CD8-positive, alpha-beta memory T cell (primary cell): Measurements from ENCODE around the gene EMILIN1. TPM values are rescaled to one million over a fixed set of nuclear protein-coding genes. Genes with fewer than 3 reads are reported as not detected.
A peak's percentile ranks its signal among the peaks of the same experiment; 100 is the strongest.

Source experiments
- CTCF ChIA-PET: fragments of 350-600 bp; sonication (Branson Sonifier 250); formaldehyde crosslinking; loops from one replicate; lab custom pipeline; 2021; ENCODE audit warnings: antibody characterized with exemption; lab: Charles Lee
- POLR2A ChIA-PET: fragments of 350-600 bp; sonication (Branson Sonifier 250); formaldehyde crosslinking; loops from one replicate; lab custom pipeline; 2021; ENCODE audit warnings: antibody characterized with exemption; lab: Charles Lee
- DNase-seq, 5 donors: peaks; one replicate each; pipeline versions ENCODE4 v3.0.0 to v3.0.0-alpha.2; 2020 to 2022; ENCODE audit warnings: mixed read lengths in 1 of 5
- H3K27ac ChIP-seq: one replicate; pipeline ENCODE4 v1.7.0; 2013; ENCODE audit warnings: low read depth, mild to moderate bottlenecking, low read length, moderate library complexity
- H3K27me3 ChIP-seq: 2 replicates; pipeline ENCODE4 v1.7.0; 2013; ENCODE audit warnings: low read length, mild to moderate bottlenecking; ENCODE audit not compliant: insufficient read depth, poor library complexity, severe bottlenecking
- H3K36me3 ChIP-seq: 2 replicates; pipeline ENCODE4 v1.7.0; 2013; ENCODE audit warnings: mild to moderate bottlenecking, low read length, moderate library complexity; ENCODE audit not compliant: insufficient read depth
- H3K4me1 ChIP-seq: 2 replicates; pipeline ENCODE4 v1.7.0; 2013; ENCODE audit warnings: mild to moderate bottlenecking, low read length, moderate library complexity; ENCODE audit not compliant: insufficient read depth
- H3K4me3 ChIP-seq: 2 replicates; pipeline ENCODE4 v1.7.0; 2013; ENCODE audit warnings: mild to moderate bottlenecking, low read length
- H3K9me3 ChIP-seq: 2 replicates; pipeline ENCODE4 v1.7.0; 2013; ENCODE audit warnings: mild to moderate bottlenecking, low read length
- H3K27ac Mint-ChIP-seq, 8 donors: one replicate each; pipeline ENCODE4 v1.8.0; 2020 to 2021; ENCODE audit warnings: mixed read lengths in 8 of 8, mild to moderate bottlenecking in 6 of 8, inconsistent platforms in 3 of 8, moderate library complexity in 3 of 8
- H3K27me3 Mint-ChIP-seq, 2 donors: one replicate each; pipeline ENCODE4 v1.8.0; 2020 to 2021; ENCODE audit warnings: mixed read lengths in 2 of 2, mild to moderate bottlenecking in 1 of 2, moderate library complexity in 1 of 2
- H3K36me3 Mint-ChIP-seq, 3 donors: one replicate each; pipeline ENCODE4 v1.8.0; 2020 to 2021; ENCODE audit warnings: mixed read lengths in 3 of 3, inconsistent platforms in 1 of 3, mild to moderate bottlenecking in 1 of 3
- H3K4me1 Mint-ChIP-seq, 3 donors: one replicate each; pipeline ENCODE4 v1.8.0; 2020 to 2021; ENCODE audit warnings: mixed read lengths in 3 of 3, inconsistent platforms in 1 of 3, mild to moderate bottlenecking in 1 of 3
- H3K4me3 Mint-ChIP-seq, 7 donors: one replicate each; pipeline ENCODE4 v1.8.0; 2020 to 2021; ENCODE audit warnings: mixed read lengths in 7 of 7, mild to moderate bottlenecking in 6 of 7, moderate library complexity in 4 of 7, inconsistent platforms in 2 of 7
- H3K9me3 Mint-ChIP-seq, 5 donors: one replicate each; pipeline ENCODE4 v1.8.0; 2020 to 2022; ENCODE audit warnings: mixed read lengths in 5 of 5, mild to moderate bottlenecking in 3 of 5, moderate library complexity in 2 of 5, inconsistent platforms in 1 of 5
- polyA plus RNA-seq: library from polyadenylated mRNA; unstranded; fragments of 300-500 nt; fragmentation: Illumina TruSeq; gene quantifications from one replicate; pipeline ENCODE4 v1.2.3, GENCODE V29; 2021
- total RNA-seq, 2 experiments: library from RNA; stranded (reverse); gene quantifications; one replicate each; pipeline ENCODE4 v1.2.3, GENCODE V29; 2021

Gene EMILIN1
- total RNA-seq (under 1 TPM; 0.79 to 0.89 TPM), polyA plus RNA-seq (0.85 TPM)

- H3K36me3 Mint-ChIP-seq: no peaks in the 10 kb centered on the region
- Histone ChIP-seq H3K4me3 (no peak within 1 kb of the TSS), H3K27me3 (no peaks in the 10 kb centered on the region), H3K4me1 (peaks cover 43% of the 10 kb centered on the region), H3K27ac (no peak within 1 kb of the TSS), H3K9me3 (no peaks in the 10 kb centered on the region), H3K36me3 (no peaks in the 10 kb centered on the region)
- peaks cover 0 to 2% of the 10 kb centered on the region in 2 donors for H3K27me3 Mint-ChIP-seq
- no peaks in the 10 kb centered on the region for H3K9me3 Mint-ChIP-seq
- peak within 1 kb of the TSS in 1 of 7 donors; percentile 68 for H3K4me3 Mint-ChIP-seq
- H3K4me1 Mint-ChIP-seq: peaks cover 39 to 41% (median 39%) of the 10 kb centered on the region in 3 donors
- peak within 1 kb of the TSS in 5 of 8 donors; percentile 26 to 66 (median 48) for H3K27ac Mint-ChIP-seq
- ChIA-PET CTCF (no interaction called here), POLR2A (no interaction called here)
- DNase-seq: no peak
Measured at GRCh38 chr2:27078267-27079194, at the start of gene EMILIN1. TSS of gene EMILIN1 (plus strand) at chr2:27078615. CDS start at chr2:27079066, 451 bp downstream.

- peaks cover 19 to 48% (median 45%) of the 10 kb centered on the region in 3 donors for H3K4me1 Mint-ChIP-seq
- ChIA-PET POLR2A (interaction anchor here (0.6 kb wide), 1 partner anchor 47 kb away, joined by 4 read pairs; no protein-coding TSS in a partner anchor), CTCF (no interaction called here)
Measured at GRCh38 chr2:27029051-27029450, 49.4 kb upstream of the EMILIN1 start.

GRCh38 chr2:27032495-27033252 is 45.7 kb upstream of the EMILIN1 start, which contains the start of gene TMEM214:
TSS of gene TMEM214 (plus strand) at chr2:27032965. CDS start at chr2:27033016, 51 bp downstream.
- peak within 1 kb of the TSS; percentile 88 for H3K27ac ChIP-seq
- H3K4me3 ChIP-seq: peak within 1 kb of the TSS; percentile 96
- H3K36me3 ChIP-seq: peaks cover 25% of the 10 kb centered on the region
- H3K4me1 ChIP-seq: peaks cover 11% of the 10 kb centered on the region
- peak; percentile 68 to 84 (median 70) for DNase-seq
- H3K27me3 ChIP-seq: no peaks in the 10 kb centered on the region
- Mint-ChIP-seq H3K27me3 (no peaks in the 10 kb centered on the region), H3K9me3 (no peaks in the 10 kb centered on the region), H3K4me3 (peak within 1 kb of the TSS; percentile 92 to 99 (median 94)), H3K36me3 (peaks cover 0 to 46% (median 3%) of the 10 kb centered on the region in 3 donors), H3K27ac (peak within 1 kb of the TSS; percentile 69 to 95 (median 93)), H3K4me1 (peaks cover 29 to 65% (median 58%) of the 10 kb centered on the region in 3 donors)
- ChIA-PET CTCF (interaction anchor here (1.4 to 2.3 kb wide), 3 partner anchors 18 to 48 kb away, joined by 3 to 9 read pairs (median 8); no protein-coding TSS in a partner anchor), POLR2A (interaction anchor here (0.6 to 2.1 kb wide), 4 partner anchors 18 to 313 kb away, joined by 3 to 15 read pairs (median 4); partner anchors contain the start of genes AGBL5 and OST4)
- no peaks in the 10 kb centered on the region for H3K9me3 ChIP-seq

More at GRCh38 chr2:27029051-27029450, 49.4 kb upstream of the EMILIN1 start:
- Mint-ChIP-seq H3K27ac (peak overlapping the region in 1 of 8 donors; percentile 30), H3K36me3 (peaks cover 0 to 33% (median 2%) of the 10 kb centered on the region in 3 donors), H3K27me3 (no peaks in the 10 kb centered on the region), H3K9me3 (no peaks in the 10 kb centered on the region), H3K4me3 (peak overlapping the region in 1 of 7 donors; percentile 99)
- no peak for DNase-seq
- Histone ChIP-seq H3K36me3 (no peaks in the 10 kb centered on the region), H3K4me3 (no peak overlapping the region), H3K27me3 (no peaks in the 10 kb centered on the region), H3K27ac (no peak overlapping the region), H3K9me3 (no peaks in the 10 kb centered on the region), H3K4me1 (peaks cover 8% of the 10 kb centered on the region)

GRCh38 chr2:27033253-27033852 is 45.1 kb upstream of the EMILIN1 start:
- Mint-ChIP-seq H3K27me3 (no peaks in the 10 kb centered on the region), H3K4me1 (peaks cover 29 to 61% (median 54%) of the 10 kb centered on the region in 3 donors), H3K27ac (peak overlapping the region; percentile 69 to 95 (median 92)), H3K9me3 (no peaks in the 10 kb centered on the region), H3K4me3 (peak overlapping the region; percentile 92 to 99 (median 94)), H3K36me3 (peaks cover 0 to 52% (median 3%) of the 10 kb centered on the region in 3 donors)
- peaks cover 32% of the 10 kb centered on the region for H3K36me3 ChIP-seq
- H3K9me3 ChIP-seq: no peaks in the 10 kb centered on the region
- CTCF ChIA-PET: interaction anchor here (1.4 to 2.3 kb wide), 2 partner anchors 17 to 48 kb away, joined by 8 to 9 read pairs; no protein-coding TSS in a partner anchor
- H3K4me1 ChIP-seq: peaks cover 11% of the 10 kb centered on the region
- peak overlapping the region; percentile 96 for H3K4me3 ChIP-seq
- DNase-seq: no peak
- POLR2A ChIA-PET: interaction anchor here (0.6 to 2.1 kb wide), 3 partner anchors 17 to 312 kb away, joined by 3 to 15 read pairs (median 5); partner anchors contain the start of genes AGBL5 and OST4
- H3K27me3 ChIP-seq: no peaks in the 10 kb centered on the region
- H3K27ac ChIP-seq: peak overlapping the region; percentile 88

GRCh38 chr2:27038012-27038411 is 40.4 kb upstream of the EMILIN1 start:
- ChIA-PET POLR2A (interaction anchor here (0.8 kb wide), 1 partner anchor 13 kb away, joined by 3 read pairs; the partner anchor contains the start of gene AGBL5), CTCF (no interaction called here)
- H3K4me1 Mint-ChIP-seq: peaks cover 19 to 26% (median 23%) of the 10 kb centered on the region in 3 donors
- Histone ChIP-seq H3K4me1 (peaks cover 11% of the 10 kb centered on the region), H3K27me3 (no peaks in the 10 kb centered on the region), H3K36me3 (peaks cover 55% of the 10 kb centered on the region), H3K27ac (no peak overlapping the region), H3K4me3 (no peak overlapping the region), H3K9me3 (no peaks in the 10 kb centered on the region)
- H3K4me3 Mint-ChIP-seq: no peak overlapping the region
- peaks cover 3 to 79% (median 8%) of the 10 kb centered on the region in 3 donors for H3K36me3 Mint-ChIP-seq
- H3K27ac Mint-ChIP-seq: peak overlapping the region in 1 of 8 donors; percentile 86
- no peak for DNase-seq
- H3K27me3 Mint-ChIP-seq: no peaks in the 10 kb centered on the region
- H3K9me3 Mint-ChIP-seq: no peaks in the 10 kb centered on the region

- H3K4me3 ChIP-seq: no peak overlapping the region
- H3K36me3 Mint-ChIP-seq: peaks cover 3 to 73% (median 8%) of the 10 kb centered on the region in 3 donors
- POLR2A ChIA-PET: interaction anchor here (0.8 kb wide), 1 partner anchor 12 kb away, joined by 3 read pairs; the partner anchor contains the start of gene AGBL5
Measured at GRCh38 chr2:27038631-27039339, 39.6 kb upstream of the EMILIN1 start.

More at GRCh38 chr2:27038631-27039339, 39.6 kb upstream of the EMILIN1 start:
- no peak overlapping the region for H3K27ac ChIP-seq
- peaks cover 55% of the 10 kb centered on the region for H3K36me3 ChIP-seq
- H3K4me3 Mint-ChIP-seq: peak overlapping the region in 1 of 7 donors; percentile 50
- no peaks in the 10 kb centered on the region for H3K9me3 Mint-ChIP-seq
- H3K27me3 ChIP-seq: no peaks in the 10 kb centered on the region
- H3K27me3 Mint-ChIP-seq: no peaks in the 10 kb centered on the region
- no peaks in the 10 kb centered on the region for H3K9me3 ChIP-seq
- peaks cover 13 to 20% (median 16%) of the 10 kb centered on the region in 3 donors for H3K4me1 Mint-ChIP-seq
- H3K27ac Mint-ChIP-seq: peak overlapping the region in 3 of 8 donors; percentile 11 to 86 (median 57)
- CTCF ChIA-PET: interaction anchor here (1.0 to 1.8 kb wide), 2 partner anchors 12 to 265 kb away, joined by 3 to 4 read pairs; no protein-coding TSS in a partner anchor
- peaks cover 6% of the 10 kb centered on the region for H3K4me1 ChIP-seq
- DNase-seq: no peak
